IPS-NIHi11 (cell line): ENCODE results near the gene MED12.

ENCODE experiments used
- DNase-seq: peaks from one replicate; pipeline ENCODE4 v3.0.0; 2012; ENCODE audit warnings: mixed read lengths, low spot score

Gene MED12

DNA sequence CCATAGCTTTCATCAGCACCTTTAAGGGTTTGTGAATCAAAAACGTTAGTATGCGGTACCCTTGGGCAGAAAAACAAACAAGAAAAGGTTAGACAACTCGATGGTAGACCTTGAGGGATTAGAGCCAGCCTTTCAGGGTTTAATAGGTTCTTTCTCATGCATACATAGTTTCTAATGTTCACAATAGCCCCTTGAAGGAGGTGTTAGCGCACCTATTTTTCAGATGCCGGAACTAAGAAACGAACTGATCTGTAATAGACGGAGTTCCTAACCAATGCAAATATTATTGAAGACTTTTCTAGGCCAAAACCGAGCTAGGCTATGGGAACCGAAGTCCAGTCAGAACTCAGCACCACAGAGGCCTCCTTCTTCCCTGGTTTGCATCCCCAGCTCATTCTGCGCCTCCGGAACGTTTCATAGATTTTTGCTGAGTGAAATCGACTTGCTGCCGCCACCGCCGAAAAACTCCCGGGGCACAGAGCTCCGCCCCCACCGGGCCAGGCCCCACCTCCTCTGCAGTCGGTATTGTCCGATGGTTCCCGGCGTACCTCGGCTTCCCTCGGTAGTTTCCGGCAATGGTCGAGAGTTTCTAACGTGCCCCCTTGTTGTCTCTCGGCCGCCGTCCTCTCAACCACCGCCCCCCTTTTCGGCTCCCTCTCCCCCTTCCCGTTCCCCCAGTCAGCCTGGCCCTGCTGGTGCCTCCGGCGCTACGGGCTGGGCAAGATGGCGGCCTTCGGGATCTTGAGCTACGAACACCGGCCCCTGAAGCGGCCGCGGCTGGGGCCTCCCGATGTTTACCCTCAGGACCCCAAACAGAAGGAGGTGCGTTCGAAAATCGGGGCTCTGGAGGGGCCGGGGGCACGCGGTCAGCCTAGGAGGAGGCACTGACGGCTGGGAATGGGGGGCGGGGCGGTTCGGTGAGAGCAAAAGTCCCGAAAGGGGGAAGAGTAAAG is at the start of gene MED12:
Gene MED12, plus strand, starts transcription at position 565 of the 953 bp plus-strand sequence. Its CDS starts 159 bp downstream, at position 724.
- DNase-seq, result peak; percentile 87

DNA sequence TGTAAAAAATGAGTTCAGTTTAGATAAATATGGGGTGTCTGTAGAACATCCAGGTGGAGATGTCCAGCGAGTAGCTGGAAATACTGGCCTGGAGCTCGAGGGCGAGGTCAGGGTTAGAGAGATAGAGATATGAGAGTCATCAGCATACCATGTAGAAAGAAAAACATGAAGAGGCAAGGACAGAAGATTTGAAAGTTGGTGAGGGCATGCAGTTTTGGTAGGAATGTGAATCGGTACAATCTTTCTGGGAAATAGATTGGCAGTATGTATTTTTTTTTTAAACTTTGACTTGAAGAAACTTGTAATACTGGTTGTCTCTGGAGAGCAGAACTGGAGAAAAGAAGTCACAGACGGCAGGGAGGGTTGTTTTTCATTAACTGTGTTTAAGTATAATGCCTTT is 47.9 kb upstream of the MED12 start:
- no peak for DNase-seq

DNA sequence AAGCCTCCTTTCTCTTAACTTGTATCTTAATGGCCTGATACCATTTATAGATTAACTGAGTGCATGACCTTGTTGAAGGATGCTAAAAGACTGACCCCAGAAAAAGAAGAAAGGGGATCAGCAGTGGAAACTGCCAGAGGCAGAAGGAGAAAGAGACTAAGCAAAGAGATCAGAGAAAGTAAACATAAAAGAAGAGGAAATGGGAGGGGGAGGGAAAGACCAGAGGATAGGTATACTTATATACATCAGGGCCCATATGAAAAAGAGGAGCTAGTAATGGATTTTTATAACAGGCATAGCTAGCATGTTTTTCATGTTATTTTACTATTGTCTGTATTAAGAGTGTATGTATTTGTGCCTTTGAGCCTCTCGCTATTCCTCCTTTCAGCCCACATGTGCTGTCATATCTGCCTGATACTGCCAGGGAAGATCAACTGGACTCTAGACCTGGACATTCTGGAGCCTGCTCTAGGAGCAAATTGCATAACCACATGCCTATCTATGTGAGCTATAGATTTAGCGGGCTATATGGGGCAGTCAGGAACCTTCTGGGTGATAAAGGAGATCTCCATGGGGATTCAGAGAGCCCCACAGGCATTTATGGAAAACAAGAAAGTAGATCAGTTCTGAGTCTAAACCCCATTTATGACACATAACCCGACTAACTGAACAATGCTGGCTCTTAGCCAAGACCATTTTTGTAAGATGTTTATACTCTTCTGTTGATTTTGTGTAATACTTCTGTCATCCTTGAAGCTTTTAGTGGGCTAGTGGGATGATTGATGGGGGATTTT is 36.9 kb upstream of the MED12 start:
- no peak for DNase-seq

GRCh38 chrX:71082124-71082647 is 36.2 kb upstream of the MED12 start:
- DNase-seq, result no peak

- DNase-seq, result no peak
Observed at GRCh38 chrX:71082822-71083221, 35.6 kb upstream of the MED12 start.

DNA sequence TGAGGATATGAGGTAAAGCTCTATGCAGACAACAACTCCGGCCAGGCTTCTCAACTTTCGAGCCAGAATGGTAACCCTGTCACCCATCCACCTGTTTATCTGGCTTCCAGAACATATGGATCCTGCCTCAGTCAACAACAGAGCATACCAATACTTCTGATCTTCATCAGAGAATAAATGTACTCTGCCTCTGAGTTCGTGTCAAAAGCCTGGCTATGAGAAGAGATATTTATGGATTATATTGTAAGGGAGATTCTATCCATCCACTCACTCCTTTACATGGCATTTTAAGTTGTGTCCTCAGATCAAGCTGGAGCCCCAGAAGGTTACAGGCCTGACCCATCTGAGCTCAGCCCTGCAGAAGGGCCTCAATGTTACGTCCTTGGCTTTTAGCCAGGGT is 32.5 kb upstream of the MED12 start:
- no peak for DNase-seq

DNA sequence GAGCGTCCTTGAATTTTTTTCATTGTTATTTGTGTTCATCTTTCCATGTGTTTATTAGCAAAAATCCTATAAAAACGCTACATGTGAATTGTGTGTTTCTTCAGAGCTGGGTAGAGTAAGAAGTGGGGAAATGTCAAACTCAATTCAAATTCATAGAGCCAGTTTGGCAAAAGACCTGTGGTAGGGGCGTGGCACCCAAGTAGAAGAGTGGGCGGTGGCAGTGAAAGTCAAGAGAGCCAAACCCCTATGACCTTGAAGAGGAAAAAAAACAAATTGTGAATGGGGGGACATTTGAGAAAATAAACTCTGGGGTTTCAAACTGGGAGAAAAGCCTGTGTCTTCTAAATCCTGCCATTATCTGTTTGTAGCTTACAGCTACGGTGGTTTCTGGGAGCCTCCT is 27.1 kb upstream of the MED12 start:
- DNase-seq, result no peak

DNA sequence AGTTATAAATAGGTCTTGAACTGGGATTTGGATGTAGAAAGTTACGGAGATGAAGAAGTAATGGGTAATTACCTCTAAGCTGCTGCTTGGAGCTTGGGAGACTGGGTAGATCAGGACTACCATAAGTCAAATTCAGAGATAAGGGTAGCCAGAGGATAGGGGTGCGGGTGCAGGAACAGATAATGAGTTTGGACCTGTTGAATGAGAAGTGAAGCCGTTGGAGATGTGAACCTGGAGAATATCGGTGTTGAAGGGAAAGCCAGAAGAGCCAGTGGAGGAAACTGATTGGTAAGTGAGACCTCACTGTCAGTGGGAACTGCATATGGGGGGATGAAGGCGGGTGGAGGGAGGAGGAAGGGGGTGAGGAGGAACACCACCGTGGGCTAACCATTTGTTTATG is 23.4 kb upstream of the MED12 start:
- DNase-seq, result no peak

- peak; percentile 89 for DNase-seq
Observed at GRCh38 chrX:71095555-71095980, 22.8 kb upstream of the MED12 start, which contains the start of gene FOXO4. Gene FOXO4, plus strand, starts transcription at chrX:71095851. Its CDS starts 678 bp downstream, at chrX:71096529.

- no peak for DNase-seq
Observed at GRCh38 chrX:71095981-71096759, 22.2 kb upstream of the MED12 start.

GRCh38 chrX:71096760-71097032 is 21.7 kb upstream of the MED12 start:
- no peak for DNase-seq

DNA sequence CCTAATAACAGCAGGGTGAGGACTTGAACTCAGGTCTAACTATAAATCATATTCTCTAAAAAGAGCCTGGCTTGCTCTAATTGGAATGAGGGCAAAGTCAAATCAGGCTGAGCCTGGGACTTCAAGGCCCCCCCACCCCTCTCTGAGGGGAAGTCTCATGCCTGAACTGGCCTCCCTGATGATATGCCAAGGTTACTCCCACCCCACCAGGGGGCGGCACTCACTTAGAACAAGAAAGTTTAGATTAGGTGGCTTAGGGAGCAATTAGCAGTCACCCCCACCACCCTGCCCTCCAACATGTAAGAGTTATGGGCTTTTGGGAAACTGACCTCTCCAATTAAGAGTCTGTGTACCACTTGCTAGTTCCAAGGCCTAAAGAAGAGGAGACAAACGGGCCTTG is 20.1 kb upstream of the MED12 start:
- DNase-seq, result no peak

- no peak for DNase-seq
Observed at GRCh38 chrX:71098951-71099506, 19.4 kb upstream of the MED12 start.

DNA sequence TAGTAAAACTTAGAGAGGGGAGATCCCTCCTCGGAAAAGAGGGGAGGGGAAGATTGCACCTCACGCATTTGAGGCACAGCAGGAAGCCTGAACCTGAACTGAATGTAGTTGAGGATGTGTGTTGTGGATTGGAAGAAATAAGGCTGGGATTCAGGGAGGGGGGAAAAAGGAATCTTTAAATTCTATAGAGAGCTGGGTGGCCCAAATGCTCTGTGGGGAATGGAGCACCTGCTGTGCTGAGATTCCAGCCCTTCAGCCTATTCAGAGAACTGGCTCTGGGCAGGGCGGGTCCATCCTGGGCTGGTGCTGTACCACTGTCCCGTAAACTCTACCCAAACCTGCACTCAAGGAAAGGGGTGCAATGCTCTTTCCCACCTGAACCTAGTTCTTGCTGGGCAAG is 18.7 kb upstream of the MED12 start:
- peak; percentile 13 for DNase-seq

DNA sequence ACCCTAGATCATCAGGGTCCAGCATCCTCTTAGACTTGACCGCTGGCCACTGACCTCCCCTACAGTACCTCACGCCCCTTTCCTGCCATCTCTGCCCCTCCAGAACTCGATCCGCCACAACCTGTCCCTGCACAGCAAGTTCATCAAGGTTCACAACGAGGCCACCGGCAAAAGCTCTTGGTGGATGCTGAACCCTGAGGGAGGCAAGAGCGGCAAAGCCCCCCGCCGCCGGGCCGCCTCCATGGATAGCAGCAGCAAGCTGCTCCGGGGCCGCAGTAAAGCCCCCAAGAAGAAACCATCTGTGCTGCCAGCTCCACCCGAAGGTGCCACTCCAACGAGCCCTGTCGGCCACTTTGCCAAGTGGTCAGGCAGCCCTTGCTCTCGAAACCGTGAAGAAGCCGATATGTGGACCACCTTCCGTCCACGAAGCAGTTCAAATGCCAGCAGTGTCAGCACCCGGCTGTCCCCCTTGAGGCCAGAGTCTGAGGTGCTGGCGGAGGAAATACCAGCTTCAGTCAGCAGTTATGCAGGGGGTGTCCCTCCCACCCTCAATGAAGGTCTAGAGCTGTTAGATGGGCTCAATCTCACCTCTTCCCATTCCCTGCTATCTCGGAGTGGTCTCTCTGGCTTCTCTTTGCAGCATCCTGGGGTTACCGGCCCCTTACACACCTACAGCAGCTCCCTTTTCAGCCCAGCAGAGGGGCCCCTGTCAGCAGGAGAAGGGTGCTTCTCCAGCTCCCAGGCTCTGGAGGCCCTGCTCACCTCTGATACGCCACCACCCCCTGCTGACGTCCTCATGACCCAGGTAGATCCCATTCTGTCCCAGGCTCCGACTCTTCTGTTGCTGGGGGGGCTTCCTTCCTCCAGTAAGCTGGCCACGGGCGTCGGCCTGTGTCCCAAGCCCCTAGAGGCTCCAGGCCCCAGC is 17.6 kb upstream of the MED12 start:
- DNase-seq, result no peak

DNA sequence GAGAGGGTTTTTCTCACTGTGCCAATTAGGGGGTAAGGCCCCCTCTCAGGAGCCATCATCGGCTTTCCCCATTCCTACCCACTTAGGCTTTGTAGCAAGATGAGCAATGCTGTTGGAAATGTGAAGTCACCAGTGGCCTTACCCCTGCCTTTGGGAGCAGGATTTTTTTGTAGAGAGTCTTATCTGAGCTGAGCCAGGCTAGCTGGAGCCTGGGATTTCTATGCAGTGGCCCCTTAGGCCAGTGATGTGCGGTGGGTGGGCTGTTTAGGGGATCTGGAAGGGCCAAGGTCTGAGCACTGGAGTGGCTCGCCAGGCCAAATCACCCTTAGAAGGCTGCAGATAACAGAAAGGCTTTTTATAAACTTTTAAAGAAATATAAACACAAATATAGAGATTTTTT is 16.1 kb upstream of the MED12 start:
- no peak for DNase-seq

- DNase-seq, result peak; percentile 38
Observed at GRCh38 chrX:71103110-71103983, 15.0 kb upstream of the MED12 start.

- no peak for DNase-seq
Observed at GRCh38 chrX:71105628-71106027, 12.8 kb upstream of the MED12 start.

DNA sequence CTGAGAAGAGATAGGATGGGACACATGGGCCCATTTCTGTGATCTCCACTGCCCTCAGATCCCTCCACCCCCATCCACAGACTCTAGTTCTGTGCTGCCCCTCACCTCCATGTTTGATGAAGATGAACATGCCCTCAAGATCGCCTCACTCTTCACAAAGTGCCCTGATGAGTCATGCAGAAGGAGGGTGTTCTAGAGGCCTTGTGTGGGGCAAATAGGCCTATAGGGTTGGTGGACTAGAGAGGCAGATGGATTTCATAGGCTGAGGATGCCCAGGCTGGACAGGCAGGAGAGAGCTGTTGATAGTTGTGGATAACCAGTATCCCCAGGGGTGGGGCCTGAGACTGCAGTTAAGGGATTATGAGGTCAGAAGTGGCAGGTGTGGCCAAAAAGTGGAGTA is 12.0 kb upstream of the MED12 start, which contains the start of gene CXorf65:
Gene CXorf65, minus strand, starts transcription at position 314 of the 400 bp plus-strand sequence. Its CDS starts 184 bp downstream, at position 130.
- no peak for DNase-seq
